AML-193 (cell line): ENCODE results near the gene CHAMP1.
A peak's percentile ranks its signal among the peaks of the same experiment; 100 is the strongest.

Experiments used
- DNase-seq, 2 experiments: peaks; one replicate each; lab custom pipeline; 2025; lab: John Stamatoyannopoulos, UW

Gene CHAMP1, protein sequence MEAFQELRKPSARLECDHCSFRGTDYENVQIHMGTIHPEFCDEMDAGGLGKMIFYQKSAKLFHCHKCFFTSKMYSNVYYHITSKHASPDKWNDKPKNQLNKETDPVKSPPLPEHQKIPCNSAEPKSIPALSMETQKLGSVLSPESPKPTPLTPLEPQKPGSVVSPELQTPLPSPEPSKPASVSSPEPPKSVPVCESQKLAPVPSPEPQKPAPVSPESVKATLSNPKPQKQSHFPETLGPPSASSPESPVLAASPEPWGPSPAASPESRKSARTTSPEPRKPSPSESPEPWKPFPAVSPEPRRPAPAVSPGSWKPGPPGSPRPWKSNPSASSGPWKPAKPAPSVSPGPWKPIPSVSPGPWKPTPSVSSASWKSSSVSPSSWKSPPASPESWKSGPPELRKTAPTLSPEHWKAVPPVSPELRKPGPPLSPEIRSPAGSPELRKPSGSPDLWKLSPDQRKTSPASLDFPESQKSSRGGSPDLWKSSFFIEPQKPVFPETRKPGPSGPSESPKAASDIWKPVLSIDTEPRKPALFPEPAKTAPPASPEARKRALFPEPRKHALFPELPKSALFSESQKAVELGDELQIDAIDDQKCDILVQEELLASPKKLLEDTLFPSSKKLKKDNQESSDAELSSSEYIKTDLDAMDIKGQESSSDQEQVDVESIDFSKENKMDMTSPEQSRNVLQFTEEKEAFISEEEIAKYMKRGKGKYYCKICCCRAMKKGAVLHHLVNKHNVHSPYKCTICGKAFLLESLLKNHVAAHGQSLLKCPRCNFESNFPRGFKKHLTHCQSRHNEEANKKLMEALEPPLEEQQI

DNA sequence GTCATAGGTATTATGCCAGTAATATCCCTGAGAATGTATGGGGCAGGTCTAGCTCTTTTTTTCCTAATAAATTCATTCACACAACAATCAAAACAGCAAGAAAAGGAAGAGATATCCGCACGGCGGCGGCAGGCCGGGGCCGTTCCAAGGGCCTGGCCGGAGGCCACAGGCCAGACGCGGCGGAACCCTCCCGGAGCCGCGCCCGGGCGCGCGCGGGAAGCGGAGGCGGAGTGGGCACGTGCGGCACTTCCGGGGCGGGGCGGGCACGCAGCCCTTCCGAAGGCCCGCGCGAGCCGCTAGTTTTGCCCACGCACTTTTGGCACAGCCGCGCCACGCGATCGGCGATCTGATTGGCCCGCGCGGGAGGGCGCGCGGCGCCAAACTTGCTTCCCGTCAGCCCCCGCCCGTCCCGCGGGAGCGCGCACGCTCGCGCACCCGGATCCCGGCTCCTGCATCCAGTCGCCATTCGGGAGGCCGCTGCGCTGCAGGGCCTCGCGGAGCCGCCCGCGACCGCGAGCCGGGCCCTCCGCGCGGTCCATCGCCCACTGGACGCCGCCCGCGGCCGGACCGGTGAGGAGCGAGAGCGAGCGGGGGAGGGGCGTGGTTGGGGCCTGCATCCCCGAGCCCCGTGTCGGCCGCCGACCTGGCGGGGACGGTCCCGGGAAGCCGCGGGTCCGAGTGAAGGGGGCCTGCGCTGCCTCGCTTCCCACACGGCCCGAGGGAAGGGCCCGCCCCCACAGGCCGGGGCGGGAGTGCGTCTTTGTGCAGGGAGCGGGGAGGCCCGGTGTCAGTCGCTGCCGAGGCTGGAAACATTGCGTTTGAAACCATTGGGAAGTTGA lies at the start of gene CHAMP1:
TSS of gene CHAMP1 (plus strand) at position 430 of the 839 bp plus-strand sequence. CDS start 9,340 bp downstream, outside the sequence.
- DNase-seq: peak; percentile 95 to 98

DNA sequence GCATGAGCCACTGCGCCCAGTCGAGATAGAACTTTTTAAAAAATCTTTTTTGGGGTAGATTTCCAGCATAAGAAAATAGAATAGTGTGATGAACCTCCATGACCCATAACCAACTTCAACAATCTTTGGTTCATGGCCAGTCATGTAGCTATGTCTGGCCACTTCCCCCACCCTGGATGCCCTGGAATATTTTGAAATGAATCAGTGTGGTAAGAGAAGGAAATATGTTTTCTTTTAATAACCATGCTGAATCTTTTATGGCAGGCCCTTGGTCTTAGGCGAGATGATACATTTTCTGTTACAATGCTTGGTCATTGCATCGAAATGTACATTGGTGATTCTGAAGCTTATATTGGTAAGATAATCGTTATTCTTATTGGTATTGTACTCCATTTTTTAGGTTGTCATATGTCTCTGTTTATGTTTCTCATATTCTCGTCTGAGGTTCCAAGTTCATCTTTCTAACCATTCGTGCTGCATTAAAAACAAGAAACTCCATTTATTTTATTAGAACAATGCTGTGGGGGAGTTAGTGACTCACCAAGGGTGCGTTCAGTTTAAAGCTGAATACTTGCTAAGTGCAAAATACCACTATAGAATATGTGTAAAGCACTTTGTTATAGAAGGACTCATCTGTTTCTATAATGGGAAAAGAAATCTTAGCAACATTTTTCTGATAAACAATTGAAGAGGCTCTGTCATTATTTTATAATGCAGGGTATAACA lies 49.3 kb upstream of the CHAMP1 start:
- no peak for DNase-seq

DNA sequence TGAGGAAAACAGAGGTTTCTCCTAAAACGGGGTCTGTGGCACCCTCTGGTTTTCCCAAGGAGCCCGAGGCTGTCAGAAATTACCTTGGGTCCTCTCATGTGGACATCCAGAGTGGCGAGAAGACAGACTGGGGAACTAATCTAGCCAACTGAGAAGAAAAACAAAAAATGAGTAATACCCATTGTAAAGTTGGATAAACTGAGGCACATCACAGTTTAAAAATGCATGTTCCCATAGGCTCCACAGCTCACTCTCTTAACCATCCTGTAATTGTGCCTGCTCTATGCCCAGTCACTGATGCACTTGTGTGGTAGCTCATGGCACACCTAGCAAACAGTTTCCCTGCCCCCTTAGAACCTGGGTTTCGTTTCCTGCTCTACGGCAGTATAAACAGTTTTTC lies 48.1 kb upstream of the CHAMP1 start:
- no peak for DNase-seq

DNA sequence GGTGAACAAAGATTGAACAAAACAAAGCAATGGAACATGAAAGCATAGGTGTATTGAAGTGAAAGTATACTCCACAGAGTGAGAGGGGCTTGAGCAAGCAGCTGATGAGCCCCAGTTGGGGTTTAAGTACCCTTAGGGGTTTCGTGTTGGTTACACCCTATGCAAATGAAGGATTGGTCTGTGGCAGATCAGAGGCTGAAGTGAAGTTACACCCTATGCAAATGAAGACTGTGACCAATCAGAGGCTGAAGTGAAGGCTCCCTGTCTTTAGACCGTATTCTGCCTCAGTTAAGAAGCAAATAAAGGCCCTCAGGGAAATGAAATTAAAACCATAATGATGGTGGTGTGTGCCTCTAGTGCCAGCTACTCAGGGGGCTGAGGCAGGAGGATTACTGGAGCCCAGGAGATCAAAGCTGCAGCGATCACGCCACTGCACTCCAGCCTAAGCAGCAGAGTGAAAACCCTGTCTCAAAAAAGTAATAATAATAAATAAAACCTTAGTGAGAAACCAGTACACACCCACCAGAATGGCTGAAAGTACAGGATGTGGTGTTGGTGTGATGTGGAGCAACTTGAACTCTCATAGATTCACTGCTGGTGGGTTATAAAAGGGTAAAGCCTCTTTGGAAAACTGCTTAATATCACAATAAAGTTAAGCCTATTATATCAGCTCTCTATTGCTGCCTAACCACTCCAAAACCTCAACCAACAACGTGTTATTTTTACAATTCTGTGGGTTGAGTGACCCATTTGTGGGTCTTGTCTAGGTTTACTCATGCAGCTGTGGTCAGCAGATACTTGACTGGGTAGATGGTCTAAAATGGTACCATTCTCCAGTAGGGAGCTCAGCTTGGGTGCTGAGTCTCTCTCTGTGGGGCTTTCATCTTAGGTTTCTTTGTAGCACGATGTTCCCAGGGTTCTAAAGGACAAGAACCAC lies 45.7 kb upstream of the CHAMP1 start:
- DNase-seq: no peak

DNA sequence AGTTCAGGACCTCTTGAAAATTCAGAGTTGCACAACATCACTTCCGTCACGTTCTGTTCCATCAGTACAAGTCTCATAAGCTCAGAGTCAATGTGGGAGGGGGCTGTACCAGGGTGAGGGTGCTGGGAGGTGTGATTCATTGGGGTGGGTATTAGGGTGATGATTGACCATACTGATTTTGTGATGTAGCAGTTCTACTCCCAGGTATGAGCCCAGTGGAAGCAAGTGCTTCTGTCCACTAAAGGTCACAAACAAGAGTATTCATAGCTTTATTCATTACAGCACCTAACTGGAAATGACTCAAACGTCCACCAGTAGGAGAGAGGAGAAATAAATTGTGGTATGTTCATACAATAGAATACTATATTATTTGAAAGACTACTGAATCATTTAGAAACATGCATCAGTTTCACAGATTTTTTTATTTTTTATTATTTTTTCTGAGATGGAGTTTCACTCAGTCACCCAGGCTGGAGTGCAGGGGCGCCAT lies 45.0 kb upstream of the CHAMP1 start:
- DNase-seq: no peak

DNA sequence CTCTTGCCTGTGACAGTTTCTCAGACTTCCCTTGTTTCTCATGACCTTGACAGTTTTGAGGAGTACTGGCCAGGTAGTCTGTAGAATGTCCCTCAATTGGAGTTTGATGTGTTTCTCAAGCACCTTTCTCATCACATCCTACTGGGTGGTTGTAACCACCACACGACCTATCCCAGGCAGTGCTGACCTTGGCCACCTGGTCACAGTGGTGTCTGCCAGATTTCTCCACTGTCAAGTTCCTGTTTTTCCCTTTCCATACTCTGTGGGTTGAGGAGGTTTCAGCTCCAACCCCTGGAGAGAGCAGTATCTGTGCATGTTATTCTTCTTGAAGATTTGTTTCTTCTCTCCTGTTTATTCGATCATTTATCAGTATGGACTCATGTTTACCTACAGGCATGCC lies 41.3 kb upstream of the CHAMP1 start:
- DNase-seq: no peak

DNA sequence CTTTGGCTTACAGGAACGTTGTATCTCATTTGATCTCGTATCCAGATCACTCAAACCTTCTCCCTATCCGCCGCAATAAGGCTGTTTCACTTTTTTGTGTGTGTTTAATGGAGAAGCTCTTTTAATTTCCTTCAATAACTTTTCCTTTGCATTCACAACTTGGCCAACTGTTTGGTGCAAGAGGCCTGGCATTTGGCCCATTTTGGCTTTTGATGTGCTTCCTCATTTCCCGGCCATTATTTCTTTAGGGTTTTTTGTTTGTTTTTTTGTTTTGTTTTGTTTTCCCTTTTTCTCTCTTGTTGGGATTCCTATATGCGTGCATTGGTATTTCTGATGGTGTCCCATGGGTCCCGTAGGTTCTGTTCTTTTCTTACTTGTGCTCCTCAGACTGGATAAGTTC lies 39.0 kb upstream of the CHAMP1 start:
- DNase-seq: peak; percentile 57 to 58

DNA sequence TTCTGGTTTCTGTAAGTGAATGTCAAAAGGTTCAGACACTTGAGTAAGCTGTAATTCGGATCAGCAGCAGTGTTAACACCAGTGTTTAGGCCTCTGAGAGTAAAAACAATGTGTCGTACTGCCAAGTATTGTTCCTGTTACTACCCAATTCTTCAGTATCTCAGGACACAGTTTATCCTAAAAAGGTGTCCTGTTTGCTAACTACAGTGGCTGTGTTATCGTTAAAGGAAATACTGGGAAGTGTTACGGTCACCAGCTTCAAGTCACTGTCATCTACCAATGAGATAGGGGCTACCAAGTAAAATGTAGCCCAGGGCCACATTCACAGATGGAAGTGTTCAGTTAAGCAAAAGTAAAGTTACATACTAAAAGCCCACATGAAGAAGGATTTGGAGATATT lies 35.2 kb upstream of the CHAMP1 start:
- no peak for DNase-seq

DNA sequence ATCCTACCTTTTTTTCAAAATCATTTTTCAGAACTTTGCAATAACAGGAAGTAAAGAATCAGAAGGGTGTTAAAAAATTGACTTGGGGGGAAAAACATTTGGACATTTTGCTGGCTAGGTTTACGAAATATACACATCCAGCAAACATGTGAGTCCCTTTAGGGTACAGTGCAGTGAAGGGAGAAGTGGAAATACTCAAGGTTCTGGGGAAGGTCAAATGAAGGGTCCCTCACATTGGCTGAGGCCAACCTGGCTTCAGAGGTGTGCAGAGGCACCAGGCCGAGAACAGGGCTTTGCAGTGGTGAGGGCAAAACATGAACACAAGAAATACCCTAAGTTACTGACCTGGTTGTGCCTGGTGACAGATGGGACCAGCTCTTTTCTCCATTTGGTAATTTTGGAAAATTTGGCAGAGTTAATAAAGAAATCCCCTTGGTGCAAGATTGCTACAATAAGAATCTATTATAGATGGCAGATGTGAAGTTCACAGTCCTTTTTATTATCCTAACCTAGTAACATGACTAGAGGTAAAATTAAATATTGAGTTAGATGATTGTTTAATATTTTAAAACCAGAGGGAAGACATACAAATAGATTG lies 34.4 kb upstream of the CHAMP1 start:
- peak in 1 of 2 experiments; percentile 20 for DNase-seq

DNA sequence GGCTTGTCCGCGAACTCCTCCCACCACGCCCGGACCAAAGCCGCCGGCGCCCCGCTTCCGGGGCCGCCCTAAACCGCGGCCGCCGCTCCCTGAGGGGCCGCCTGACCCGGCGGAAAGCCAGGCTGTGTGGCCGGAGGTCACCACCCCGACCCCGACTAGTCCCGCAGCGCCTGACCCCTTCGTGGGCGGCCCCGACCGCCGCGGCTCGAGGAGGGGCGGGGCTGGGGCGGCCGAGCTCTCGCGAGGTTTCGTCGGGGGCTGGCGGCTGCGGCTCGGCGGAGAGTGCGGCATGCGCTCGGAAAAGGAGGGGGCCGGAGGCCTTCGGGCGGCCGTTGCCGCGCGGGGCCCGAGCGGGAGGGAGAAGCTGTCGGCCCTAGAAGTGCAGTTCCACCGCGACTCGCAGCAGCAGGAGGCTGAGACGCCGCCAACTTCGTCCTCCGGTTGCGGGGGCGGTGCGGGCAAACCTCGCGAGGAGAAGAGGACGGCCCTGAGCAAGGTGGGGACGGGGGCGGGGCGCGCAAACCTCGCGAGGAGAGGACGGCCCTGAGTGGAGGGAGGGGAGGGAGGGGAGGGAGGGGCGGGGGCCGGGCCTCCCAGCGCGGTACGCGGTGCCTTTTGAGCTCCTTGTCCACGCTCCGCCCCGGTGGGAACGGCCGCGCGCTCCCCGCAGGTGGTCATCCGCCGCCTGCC lies 32.8 kb upstream of the CHAMP1 start, which contains the start of gene UPF3A:
TSS of gene UPF3A (plus strand) at position 251 of the 690 bp plus-strand sequence. CDS start at position 290, 39 bp downstream.
- DNase-seq: peak; percentile 87 to 89

DNA sequence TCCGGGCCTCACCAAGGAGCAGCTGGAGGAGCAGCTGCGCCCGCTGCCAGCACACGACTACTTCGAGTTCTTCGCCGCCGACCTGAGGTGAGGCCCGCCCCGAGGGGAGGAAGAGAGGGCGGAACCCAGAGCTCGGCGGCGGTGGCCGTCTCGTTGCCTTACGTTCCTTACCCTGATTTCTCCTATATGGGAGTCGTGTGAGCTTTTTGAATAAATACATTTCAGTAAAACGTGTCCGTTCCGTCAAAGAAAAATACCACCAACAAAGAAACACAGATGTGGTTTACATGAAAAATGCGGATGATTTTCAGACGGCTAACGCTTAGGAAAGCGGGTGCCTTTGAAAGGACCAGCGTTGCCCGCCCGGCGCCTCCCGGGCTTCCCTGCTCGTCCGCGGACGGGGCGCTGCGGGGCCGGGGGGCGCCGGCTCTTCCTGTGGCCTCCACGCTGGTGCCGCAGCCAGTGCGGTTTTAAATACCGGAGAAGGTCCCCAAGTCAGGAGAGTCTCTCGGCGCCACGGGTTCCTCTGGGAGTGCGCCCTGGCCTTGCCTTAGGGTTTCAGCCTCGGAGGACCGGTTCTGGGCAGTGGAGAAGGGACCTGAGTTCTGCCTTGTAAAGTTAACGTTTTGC lies 32.1 kb upstream of the CHAMP1 start:
- DNase-seq: peak; percentile 64 to 73

DNA sequence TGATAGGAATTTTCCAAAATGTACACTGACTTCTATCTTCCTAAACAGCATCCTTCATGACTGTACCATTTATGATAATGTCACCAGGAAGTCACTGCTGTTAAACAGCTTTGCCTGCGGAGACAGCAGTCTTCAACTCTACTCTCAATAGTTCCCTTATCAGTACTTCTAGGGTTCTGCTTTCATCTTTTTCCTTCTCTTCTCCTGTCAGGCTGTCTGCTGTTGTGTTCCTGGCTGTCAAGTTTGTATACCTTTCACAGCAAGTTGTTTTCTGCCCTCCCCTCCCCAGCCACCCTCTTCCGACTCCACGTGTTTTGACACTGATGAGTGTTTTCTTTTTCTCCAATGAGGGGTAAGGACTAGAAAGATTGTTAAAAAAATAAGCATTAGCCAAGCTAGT lies 30.7 kb upstream of the CHAMP1 start:
- peak; percentile 7 to 17 for DNase-seq

DNA sequence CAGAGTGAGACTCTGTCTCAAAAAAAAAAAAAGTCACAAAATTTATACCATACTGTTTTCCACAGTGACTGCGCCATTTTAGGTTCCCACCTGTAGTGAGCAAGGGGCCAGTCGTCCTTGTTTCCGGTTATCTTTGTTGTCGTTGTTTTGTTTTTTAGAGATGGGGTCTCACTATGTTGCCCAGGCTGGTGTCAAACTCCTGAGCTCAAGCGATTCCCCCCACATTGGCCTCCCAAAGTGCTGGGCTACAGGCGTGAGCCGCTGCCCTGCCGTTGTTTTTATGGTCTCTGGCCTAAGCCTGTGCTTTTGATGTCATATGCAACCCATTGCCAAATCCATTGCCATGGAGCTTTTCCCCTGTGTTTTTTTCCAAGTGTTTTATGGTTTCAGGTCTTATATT lies 29.6 kb upstream of the CHAMP1 start:
- DNase-seq: no peak

DNA sequence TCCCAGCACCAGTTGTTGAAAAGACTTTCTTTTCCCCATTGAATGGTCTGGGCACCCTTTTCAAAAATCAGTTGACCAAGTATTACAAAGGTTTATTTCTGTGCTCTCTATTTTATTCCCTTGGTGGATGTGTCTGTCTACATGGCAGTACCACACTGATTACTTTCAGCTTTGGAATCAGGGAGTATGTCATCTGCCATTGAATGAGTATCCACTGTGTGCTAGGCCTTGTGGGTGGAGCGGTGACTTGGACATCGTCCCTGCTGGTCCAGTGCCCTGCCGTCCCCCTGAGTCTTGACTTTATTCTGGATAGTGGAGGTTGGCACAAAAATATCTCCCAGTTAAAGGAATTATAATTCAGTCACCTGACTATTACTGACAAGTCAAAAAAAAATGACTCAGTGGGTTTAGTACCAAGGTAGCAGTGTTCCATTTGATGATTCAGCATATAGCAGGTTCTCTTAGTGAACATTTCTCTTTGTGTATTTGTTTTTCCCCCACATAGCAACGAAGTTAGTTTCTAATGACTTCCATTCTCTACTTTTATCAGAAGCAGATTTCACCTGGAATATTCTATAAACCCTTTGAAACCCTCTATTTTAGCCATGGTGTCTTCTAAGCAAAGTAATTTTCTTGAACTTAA lies 29.0 kb upstream of the CHAMP1 start:
- no peak for DNase-seq

DNA sequence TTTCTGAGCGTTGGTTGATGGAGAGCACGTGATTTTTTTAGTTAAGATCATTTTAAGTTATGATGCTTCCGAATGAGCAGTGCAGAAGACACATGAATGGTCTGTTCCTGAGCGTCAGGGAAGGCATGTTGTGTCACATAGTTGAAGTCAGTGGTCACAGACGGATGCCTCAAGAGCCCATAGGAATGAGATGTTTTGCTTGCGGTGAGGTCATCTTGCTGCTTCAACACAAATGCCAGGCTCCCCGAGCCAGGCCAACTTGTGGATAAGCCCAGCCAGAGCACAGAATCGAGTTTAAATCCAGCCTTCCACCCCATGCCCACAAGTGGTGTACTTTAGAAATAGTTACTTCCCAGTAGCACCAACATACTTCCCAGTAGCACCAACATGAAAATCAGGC lies 27.5 kb upstream of the CHAMP1 start:
- no peak for DNase-seq

DNA sequence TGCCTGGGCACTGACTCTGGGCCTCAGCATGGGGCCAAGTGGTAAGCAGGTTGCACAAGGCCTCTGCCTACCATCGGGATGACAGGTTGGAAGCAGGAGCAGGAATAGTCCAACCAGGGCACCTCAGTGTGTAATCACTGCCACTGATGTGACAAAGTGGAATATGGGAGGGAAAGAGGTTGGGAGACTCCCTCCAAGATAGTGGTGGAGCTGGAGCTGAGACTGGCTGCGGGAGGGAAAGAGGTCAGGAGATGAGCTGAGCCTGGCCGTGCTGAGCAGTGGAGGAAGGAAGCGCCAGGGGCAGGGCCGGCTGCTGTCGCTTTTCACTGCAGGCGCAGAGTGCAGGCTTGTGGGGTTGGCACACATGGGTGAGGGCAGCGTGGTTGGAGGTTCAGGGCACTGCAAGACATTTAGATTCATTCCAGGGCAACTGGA lies 26.1 kb upstream of the CHAMP1 start:
- DNase-seq: no peak

DNA sequence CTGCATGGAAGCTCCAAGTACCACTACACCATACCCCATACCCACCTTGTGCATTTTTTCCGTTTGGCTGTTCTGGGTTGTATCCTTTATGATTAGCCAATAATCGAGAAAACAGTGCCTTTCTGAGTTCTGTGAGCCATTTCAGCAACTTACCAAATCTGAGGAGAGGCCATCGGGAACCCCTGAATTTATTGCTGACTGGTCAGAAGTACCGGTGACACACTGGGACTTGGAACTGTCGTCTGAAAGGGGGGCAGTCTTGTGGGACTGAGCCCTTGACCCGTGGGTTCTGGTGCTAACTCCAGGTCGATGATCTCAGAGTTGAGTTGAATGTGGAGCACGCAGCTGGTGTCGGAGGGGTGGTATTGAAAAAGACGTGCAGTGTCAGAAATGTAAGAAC lies 17.9 kb upstream of the CHAMP1 start:
- DNase-seq: no peak

DNA sequence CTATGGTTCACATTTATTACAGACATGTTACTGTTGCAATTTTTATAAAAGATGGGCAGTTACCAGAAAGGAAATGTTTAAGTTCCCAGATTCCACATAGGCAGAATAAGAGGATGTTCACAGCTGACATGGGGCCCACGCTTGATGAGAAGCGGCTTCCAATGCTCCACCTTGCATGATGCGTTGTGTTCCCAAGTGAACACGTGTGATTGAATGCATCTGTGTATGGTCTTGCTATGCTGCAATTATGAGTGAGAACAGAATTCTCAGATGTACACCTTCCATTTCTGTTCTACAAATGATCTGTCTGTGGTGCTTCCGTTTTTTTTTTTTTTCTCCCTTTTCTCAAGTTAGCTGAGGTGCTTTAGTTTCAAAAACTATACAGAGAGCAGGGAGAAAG lies 17.4 kb upstream of the CHAMP1 start:
- DNase-seq: no peak
